Measurements from ENCODE around the gene PLXNA2.

DNA sequence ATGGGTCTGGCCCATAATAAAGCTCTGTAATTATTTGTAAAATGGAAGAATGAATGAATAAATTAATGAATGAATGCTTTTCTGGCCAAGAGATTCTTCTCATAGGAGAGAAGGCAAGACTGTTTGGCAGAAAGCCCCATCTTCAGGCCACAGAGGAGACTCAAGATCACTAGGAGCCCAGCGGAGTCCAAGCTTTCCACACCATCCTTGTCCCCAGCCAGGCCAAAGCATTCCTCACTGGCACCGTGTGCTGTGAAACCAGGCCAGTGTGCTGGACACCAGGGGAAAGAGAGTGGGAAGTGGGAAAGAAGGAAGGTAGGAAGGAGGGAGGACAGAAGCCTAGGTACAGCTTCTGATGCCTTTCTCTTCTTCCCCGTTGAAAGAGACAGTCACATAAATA, 86.4 kb downstream of the PLXNA2 start:
- TF ChIP-seq YY1 (IDR thresholded peaks at IDR 0.05; ENCODE audit: low read depth): no peak
- TF ChIP-seq POLR2AphosphoS5 (IDR thresholded peaks at IDR 0.05; ENCODE audit: low read depth, low read length): no peak
- TF ChIP-seq, protein P1, sequence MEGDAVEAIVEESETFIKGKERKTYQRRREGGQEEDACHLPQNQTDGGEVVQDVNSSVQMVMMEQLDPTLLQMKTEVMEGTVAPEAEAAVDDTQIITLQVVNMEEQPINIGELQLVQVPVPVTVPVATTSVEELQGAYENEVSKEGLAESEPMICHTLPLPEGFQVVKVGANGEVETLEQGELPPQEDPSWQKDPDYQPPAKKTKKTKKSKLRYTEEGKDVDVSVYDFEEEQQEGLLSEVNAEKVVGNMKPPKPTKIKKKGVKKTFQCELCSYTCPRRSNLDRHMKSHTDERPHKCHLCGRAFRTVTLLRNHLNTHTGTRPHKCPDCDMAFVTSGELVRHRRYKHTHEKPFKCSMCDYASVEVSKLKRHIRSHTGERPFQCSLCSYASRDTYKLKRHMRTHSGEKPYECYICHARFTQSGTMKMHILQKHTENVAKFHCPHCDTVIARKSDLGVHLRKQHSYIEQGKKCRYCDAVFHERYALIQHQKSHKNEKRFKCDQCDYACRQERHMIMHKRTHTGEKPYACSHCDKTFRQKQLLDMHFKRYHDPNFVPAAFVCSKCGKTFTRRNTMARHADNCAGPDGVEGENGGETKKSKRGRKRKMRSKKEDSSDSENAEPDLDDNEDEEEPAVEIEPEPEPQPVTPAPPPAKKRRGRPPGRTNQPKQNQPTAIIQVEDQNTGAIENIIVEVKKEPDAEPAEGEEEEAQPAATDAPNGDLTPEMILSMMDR (IDR thresholded peaks at IDR 0.05): no peak
- TF ChIP-seq, protein P2, sequence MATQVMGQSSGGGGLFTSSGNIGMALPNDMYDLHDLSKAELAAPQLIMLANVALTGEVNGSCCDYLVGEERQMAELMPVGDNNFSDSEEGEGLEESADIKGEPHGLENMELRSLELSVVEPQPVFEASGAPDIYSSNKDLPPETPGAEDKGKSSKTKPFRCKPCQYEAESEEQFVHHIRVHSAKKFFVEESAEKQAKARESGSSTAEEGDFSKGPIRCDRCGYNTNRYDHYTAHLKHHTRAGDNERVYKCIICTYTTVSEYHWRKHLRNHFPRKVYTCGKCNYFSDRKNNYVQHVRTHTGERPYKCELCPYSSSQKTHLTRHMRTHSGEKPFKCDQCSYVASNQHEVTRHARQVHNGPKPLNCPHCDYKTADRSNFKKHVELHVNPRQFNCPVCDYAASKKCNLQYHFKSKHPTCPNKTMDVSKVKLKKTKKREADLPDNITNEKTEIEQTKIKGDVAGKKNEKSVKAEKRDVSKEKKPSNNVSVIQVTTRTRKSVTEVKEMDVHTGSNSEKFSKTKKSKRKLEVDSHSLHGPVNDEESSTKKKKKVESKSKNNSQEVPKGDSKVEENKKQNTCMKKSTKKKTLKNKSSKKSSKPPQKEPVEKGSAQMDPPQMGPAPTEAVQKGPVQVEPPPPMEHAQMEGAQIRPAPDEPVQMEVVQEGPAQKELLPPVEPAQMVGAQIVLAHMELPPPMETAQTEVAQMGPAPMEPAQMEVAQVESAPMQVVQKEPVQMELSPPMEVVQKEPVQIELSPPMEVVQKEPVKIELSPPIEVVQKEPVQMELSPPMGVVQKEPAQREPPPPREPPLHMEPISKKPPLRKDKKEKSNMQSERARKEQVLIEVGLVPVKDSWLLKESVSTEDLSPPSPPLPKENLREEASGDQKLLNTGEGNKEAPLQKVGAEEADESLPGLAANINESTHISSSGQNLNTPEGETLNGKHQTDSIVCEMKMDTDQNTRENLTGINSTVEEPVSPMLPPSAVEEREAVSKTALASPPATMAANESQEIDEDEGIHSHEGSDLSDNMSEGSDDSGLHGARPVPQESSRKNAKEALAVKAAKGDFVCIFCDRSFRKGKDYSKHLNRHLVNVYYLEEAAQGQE (IDR thresholded peaks at IDR 0.05; ENCODE audit: low read depth, low read length): no peak
- TF ChIP-seq EP300 (IDR thresholded peaks at IDR 0.05; ENCODE audit: borderline replicate concordance in 1 of 2, low read depth in 1 of 2, low read length in 1 of 2): no peak

All from SK-N-SH (cell line).